Left lobe of liver (tissue), 2 donors: ENCODE data around the gene ZNF394. TPM values are rescaled to one million over a fixed set of nuclear protein-coding genes. Genes with fewer than 3 reads are reported as not detected.

Experiments
- ATAC-seq: fragments of 200-7000 bp; cut with Tn5 transposase; one replicate; pipeline ENCODE4 v1.9.1; 2020; ENCODE audit warnings: mild to moderate bottlenecking, moderate library complexity
- DNase-seq: peaks from one replicate; pipeline ENCODE4 v3.0.0-alpha.2; 2020; ENCODE audit warnings: low spot score
- total RNA-seq: library from RNA; stranded (reverse); gene quantifications from one replicate; pipeline ENCODE4 v1.2.1, GENCODE V29; 2021
- donor health status: DM: no; HTN: no; CAD: no; lungs with moderate emphysema.
- donor health status: DM: no; HTN: yes; CAD: no.

ZNF394 gene
- total RNA-seq, 1 donor from 2014 or later: 8.6 TPM

- no peak for DNase-seq
- no peak for ATAC-seq
Measured at GRCh38 chr7:99453105-99453504, 47.0 kb downstream of the ZNF394 start.

DNA sequence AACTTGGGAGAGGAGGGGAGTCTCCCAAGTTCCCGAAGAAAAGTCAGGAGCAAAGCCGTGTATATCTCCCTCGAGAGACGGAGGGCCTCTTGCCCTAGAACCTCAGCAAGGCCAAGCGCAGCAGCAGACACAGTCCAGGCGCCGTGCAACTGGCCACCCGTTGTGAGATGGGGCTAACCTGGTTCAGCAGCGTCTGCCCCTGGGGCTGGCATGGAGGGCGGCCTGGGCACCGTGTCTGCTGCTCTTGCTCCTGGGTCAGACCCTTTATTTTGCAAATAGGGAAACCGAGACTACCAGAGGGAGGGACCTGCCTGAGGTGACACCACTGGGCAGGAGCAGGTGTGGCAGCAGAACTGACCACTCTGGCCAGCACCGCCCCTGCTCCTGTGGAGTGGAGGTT lies 47.5 kb downstream of the ZNF394 start:
- DNase-seq: no peak
- no peak for ATAC-seq

- ATAC-seq: no peak
- DNase-seq: no peak
Measured at GRCh38 chr7:99451936-99452335, 48.1 kb downstream of the ZNF394 start.

- no peak for DNase-seq
Measured at GRCh38 chr7:99449326-99449725, 50.8 kb downstream of the ZNF394 start.

GRCh38 chr7:99448855-99449254 lies 51.2 kb downstream of the ZNF394 start:
- ATAC-seq (no peak), DNase-seq (no peak)

More at GRCh38 chr7:99449326-99449725, 50.8 kb downstream of the ZNF394 start:
- no peak for ATAC-seq

DNA sequence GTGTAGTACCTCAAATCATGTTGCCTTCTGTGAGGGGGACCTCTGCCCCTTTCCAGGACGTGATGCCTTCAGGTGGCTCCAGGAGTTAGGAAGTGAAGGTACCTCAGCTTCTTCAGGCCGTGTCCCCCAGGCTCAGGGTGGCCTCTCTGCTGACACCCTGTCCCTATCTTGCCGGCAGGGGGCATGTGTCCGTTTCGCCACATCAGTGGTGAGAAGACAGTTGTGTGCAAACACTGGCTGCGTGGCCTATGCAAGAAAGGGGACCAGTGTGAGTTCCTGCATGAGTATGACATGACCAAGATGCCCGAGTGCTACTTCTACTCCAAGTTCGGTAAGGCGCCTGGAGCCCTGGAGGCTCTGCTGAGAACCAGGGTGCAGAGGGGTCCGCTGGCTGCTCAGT lies 52.1 kb downstream of the ZNF394 start:
- no peak for DNase-seq
- ATAC-seq: peak; percentile 64

DNA sequence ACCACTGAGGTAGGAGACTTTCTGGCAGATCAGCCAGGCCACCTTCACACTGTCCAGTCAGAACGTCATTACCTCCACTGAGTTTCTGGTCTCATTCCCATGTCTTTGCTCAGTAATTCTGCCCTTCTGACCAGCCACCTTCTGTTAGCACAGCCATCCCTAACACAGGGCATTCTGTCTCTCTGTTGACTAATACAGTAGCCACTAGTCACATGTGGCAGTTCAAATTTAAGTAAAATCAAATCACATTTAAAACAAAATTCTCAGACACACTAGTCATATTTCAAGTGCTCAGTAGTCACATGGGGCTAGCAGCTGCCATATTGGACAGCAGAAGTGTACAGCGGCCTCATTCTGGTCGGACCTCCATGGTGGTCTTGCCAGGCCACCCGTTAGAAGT lies 54.0 kb downstream of the ZNF394 start:
- ATAC-seq (peak; percentile 14), DNase-seq (no peak)

Other genes starting within 250 kb of the ZNF394 start
- gene MYH16, start 227.4 kb downstream of the ZNF394 start, total RNA-seq: not detected
- gene ARPC1A, start 174.4 kb downstream of the ZNF394 start, total RNA-seq: 64.2 TPM
- gene ARPC1B, start 125.6 kb downstream of the ZNF394 start, total RNA-seq: 37.4 TPM
- 32.7 TPM for gene PDAP1, start 91.7 kb downstream of the ZNF394 start, total RNA-seq
- 25.8 TPM for gene BUD31, start 91.3 kb downstream of the ZNF394 start, total RNA-seq
- 2.3 TPM for gene PTCD1, start 61.5 kb downstream of the ZNF394 start, total RNA-seq
- 14.4 TPM for gene CPSF4, start 61.3 kb downstream of the ZNF394 start, total RNA-seq
- gene ATP5MF, start 34.1 kb downstream of the ZNF394 start, total RNA-seq: 130 TPM
- gene ZNF789, start 27.4 kb downstream of the ZNF394 start, total RNA-seq: 5.2 TPM
- gene ZKSCAN5, start 4.4 kb upstream of the ZNF394 start, total RNA-seq: 3.0 TPM
- 2.2 TPM for gene FAM200A, start 51.8 kb upstream of the ZNF394 start, total RNA-seq
- gene ZNF655, start 58.4 kb upstream of the ZNF394 start, total RNA-seq: 24.0 TPM
- 0.18 TPM for gene TMEM225B, start 98.0 kb upstream of the ZNF394 start, total RNA-seq
- 5.5 TPM for gene ZSCAN25, start 116.7 kb upstream of the ZNF394 start, total RNA-seq
- gene CYP3A5, start 179.7 kb upstream of the ZNF394 start, total RNA-seq: 564 TPM
- gene CYP3A7, start 234.9 kb upstream of the ZNF394 start, total RNA-seq: 17.5 TPM